Measurements from ENCODE around the gene SUPT3H. TPM values are rescaled to one million over a fixed set of nuclear protein-coding genes. Genes with fewer than 3 reads are reported as not detected.

Gene SUPT3H
- total RNA-seq, 1 donor from 2014 or later: 13.3 TPM

DNA sequence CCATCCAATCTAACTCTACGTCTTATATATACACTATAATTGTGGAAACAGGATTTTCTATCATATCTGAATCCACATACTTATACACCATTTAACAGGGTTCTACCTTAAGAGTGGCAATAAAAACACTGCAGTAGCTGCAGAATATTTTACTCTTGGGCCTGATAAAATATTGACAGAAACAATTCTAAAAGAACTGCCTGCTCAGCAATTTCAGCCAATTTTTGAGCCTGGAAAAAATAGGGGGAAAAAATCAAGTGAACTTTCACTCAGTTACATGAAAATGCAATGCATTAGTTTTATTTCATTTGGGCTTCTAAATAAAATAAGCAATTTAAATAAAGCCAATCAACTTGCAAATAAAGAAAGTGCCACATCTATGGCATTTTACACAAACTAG is 296.1 kb downstream of the SUPT3H start:
- no peaks in the 10 kb centered on the region for H3K27me3 Mint-ChIP-seq (ENCODE audit: low read depth)
- DNase-seq (ENCODE audit: low spot score): no peak
- no peak overlapping the region for H3K4me3 Mint-ChIP-seq (ENCODE audit: unreplicated experiment)
- no peak overlapping the region for H3K27ac Mint-ChIP-seq (ENCODE audit: unreplicated experiment)
- peaks cover 6% of the 10 kb centered on the region for H3K4me1 Mint-ChIP-seq (ENCODE audit: low read depth)
- peaks cover 7% of the 10 kb centered on the region for H3K36me3 Mint-ChIP-seq (ENCODE audit: low read depth)
- H3K9me3 Mint-ChIP-seq (ENCODE audit: low read depth): peaks cover 25% of the 10 kb centered on the region
- TF ChIP-seq CTCF (IDR thresholded peaks at IDR 0.05): no peak

- no peak overlapping the region for H3K4me3 Mint-ChIP-seq (ENCODE audit: unreplicated experiment)
- DNase-seq (ENCODE audit: low spot score): no peak
- peaks cover 16% of the 10 kb centered on the region for H3K9me3 Mint-ChIP-seq (ENCODE audit: low read depth)
Measured at GRCh38 chr6:45078432-45078831, 299.3 kb downstream of the SUPT3H start.

DNA sequence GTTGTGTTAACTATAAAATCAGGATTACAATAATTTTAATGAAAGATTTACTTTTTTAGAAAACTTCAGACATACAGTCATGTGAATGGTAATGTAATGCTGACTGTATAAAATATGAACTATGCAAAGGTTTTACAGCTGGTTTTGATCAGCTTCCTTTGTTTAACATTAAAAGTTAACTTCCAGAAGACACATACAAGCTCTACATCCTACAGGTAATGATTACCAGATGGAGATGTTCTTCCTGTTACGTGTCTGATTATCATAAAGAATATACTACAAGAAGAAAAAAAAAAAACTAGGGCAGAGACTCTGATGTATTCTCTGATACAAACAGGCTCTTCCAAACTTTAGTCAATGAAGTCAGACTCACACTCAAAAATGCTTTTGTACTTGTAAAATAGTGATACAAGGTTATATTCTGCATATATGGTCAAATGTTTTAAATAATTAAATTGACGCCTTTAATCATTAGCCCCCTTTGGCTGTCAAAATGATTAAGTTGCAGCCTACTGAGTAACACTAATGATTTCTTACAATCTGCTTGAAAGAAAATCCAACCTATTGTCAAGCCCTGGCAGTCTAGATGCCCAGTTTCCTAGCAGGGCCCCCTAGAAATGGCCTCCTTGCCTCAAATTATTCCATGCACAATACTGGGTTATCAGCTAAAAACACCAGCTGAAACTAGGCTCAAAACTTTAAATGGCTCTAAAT is 301.4 kb downstream of the SUPT3H start:
- peaks cover 16% of the 10 kb centered on the region for H3K9me3 Mint-ChIP-seq (ENCODE audit: low read depth)
- no peak for DNase-seq (ENCODE audit: low spot score)

More at GRCh38 chr6:45078432-45078831, 299.3 kb downstream of the SUPT3H start:
- Mint-ChIP-seq H3K27ac (ENCODE audit: unreplicated experiment) (no peak overlapping the region), H3K27me3 (ENCODE audit: low read depth) (no peaks in the 10 kb centered on the region), H3K4me1 (ENCODE audit: low read depth) (peaks cover 20% of the 10 kb centered on the region), H3K36me3 (ENCODE audit: low read depth) (peaks cover 7% of the 10 kb centered on the region)
- TF ChIP-seq CTCF (IDR thresholded peaks at IDR 0.05): no peak

GRCh38 chr6:45075246-45075645 is 302.5 kb downstream of the SUPT3H start:
- H3K27me3 Mint-ChIP-seq (ENCODE audit: low read depth): no peaks in the 10 kb centered on the region
- TF ChIP-seq CTCF (IDR thresholded peaks at IDR 0.05): no peak
- peak overlapping the region; percentile 89 for H3K27ac Mint-ChIP-seq (ENCODE audit: unreplicated experiment)
- no peak for DNase-seq (ENCODE audit: low spot score)
- no peak overlapping the region for H3K4me3 Mint-ChIP-seq (ENCODE audit: unreplicated experiment)
- H3K9me3 Mint-ChIP-seq (ENCODE audit: low read depth): peaks cover 16% of the 10 kb centered on the region
- H3K4me1 Mint-ChIP-seq (ENCODE audit: low read depth): peaks cover 17% of the 10 kb centered on the region
- peaks cover 7% of the 10 kb centered on the region for H3K36me3 Mint-ChIP-seq (ENCODE audit: low read depth)

More for the DNA sequence above, 301.4 kb downstream of the SUPT3H start:
- no peak for TF ChIP-seq CTCF (IDR thresholded peaks at IDR 0.05)
- H3K27ac Mint-ChIP-seq (ENCODE audit: unreplicated experiment): no peak overlapping the region
- H3K4me3 Mint-ChIP-seq (ENCODE audit: unreplicated experiment): no peak overlapping the region
- peaks cover 7% of the 10 kb centered on the region for H3K36me3 Mint-ChIP-seq (ENCODE audit: low read depth)
- no peaks in the 10 kb centered on the region for H3K27me3 Mint-ChIP-seq (ENCODE audit: low read depth)
- H3K4me1 Mint-ChIP-seq (ENCODE audit: low read depth): peaks cover 17% of the 10 kb centered on the region

- DNase-seq (ENCODE audit: low spot score): no peak
- Mint-ChIP-seq H3K9me3 (ENCODE audit: low read depth) (peaks cover 10% of the 10 kb centered on the region), H3K27me3 (ENCODE audit: low read depth) (no peaks in the 10 kb centered on the region), H3K4me1 (ENCODE audit: low read depth) (peaks cover 17% of the 10 kb centered on the region), H3K4me3 (ENCODE audit: unreplicated experiment) (no peak overlapping the region), H3K27ac (ENCODE audit: unreplicated experiment) (peak overlapping the region; percentile 82), H3K36me3 (ENCODE audit: low read depth) (peaks cover 7% of the 10 kb centered on the region)
- no peak for TF ChIP-seq CTCF (IDR thresholded peaks at IDR 0.05)
Measured at GRCh38 chr6:45074439-45074838, 303.3 kb downstream of the SUPT3H start.

All from chondrocyte (in vitro differentiated cells).